Hematopoietic multipotent progenitor cell treated with erythropoietin and hydrocortisone succinate and interleukin-3 and kit ligand, for 15 days (in vitro differentiated cells): Measurements from ENCODE around the gene TUBA8.
"Not testable (repeated sequence)": the region's sequence is repeated elsewhere in the genome, so short reads cannot be mapped to it uniquely, and the experiment has no call there.

Source experiments
- DNase-seq: peaks from one replicate; pipeline ENCODE4 v3.0.0-alpha.2; 2015; ENCODE audit warnings: low spot score

TUBA8 gene

DNA sequence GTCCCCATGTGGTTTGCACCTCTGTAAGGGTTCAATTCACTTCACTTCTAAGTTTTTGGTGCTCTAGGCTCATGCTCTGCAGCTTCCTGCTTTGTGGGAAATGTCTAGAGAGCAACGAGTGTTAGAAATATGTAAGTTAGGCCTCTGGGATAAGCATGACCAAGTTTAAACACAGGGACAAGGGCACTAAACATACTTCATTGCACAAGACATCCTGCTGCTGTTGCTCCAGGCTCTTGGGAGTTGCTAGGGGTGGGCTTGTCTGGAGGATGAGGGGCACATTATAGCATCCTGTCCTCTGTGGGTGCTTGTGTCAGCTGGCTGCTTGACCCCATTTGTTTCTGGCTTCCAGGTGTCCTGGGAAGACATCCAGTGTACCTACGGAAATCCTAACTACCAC is 62.8 kb downstream of the TUBA8 start:
- DNase-seq, result not testable (repeated sequence)
